IMR-90 (cell line): ENCODE results near the gene CLCN6. TPM values are rescaled to one million over a fixed set of nuclear protein-coding genes. Genes with fewer than 3 reads are reported as not detected.

ENCODE experiments used
- ATAC-seq: fragments of 200-7000 bp; cut with Tn5 transposase; 2 replicates; pipeline ENCODE4 v1.9.1; 2020; ENCODE audit warnings: low read depth, mild to moderate bottlenecking, moderate library complexity
- BruUV-seq: library from RNA; stranded (reverse); fragments of 400-500 nt; replicated peaks from 2 replicates; lab custom pipeline; 2021; lab: Mats Ljungman, UMichigan
- CTCF ChIA-PET: fragments of 300-600 bp; formaldehyde crosslinking; extraction: SDS; loops from one replicate; lab custom pipeline; 2021; ENCODE audit warnings: antibody characterized with exemption; lab: Yijun Ruan, JAX
- POLR2A ChIA-PET: fragments of 300-600 bp; sonication (Branson Sonifier 250); formaldehyde crosslinking; loops from one replicate; lab custom pipeline; 2022; ENCODE audit warnings: antibody characterized with exemption; ENCODE audit not compliant: unreplicated experiment; lab: Charles Lee
- DNase-seq: peaks from one replicate; pipeline ENCODE4 v3.0.0; 2013
- H2AFZ ChIP-seq: replicated peaks from 2 replicates; pipeline ENCODE3; 2013; ENCODE audit warnings: low read length, mild to moderate bottlenecking; ENCODE audit not compliant: poor library complexity
- H2AK5ac ChIP-seq: 2 replicates; pipeline ENCODE4 v1.6.1; 2013; ENCODE audit warnings: low read depth, low read length, inconsistent platforms
- H2AK9ac ChIP-seq: replicated peaks from 2 replicates; pipeline ENCODE3; 2013; ENCODE audit warnings: mild to moderate bottlenecking, low read depth, low read length, moderate library complexity; ENCODE audit not compliant: poor library complexity
- H2BK120ac ChIP-seq: 2 replicates; pipeline ENCODE4 v1.6.1; 2013; ENCODE audit warnings: low read depth, low read length, inconsistent platforms
- H2BK15ac ChIP-seq: 3 replicates; pipeline ENCODE4 v1.6.1; 2013; ENCODE audit warnings: low read depth, low read length, inconsistent platforms
- H2BK20ac ChIP-seq: 2 replicates; pipeline ENCODE4 v1.6.1; 2013; ENCODE audit warnings: low read depth, mild to moderate bottlenecking, inconsistent platforms, low read length, moderate library complexity
- H2BK5ac ChIP-seq: 2 replicates; pipeline ENCODE4 v1.6.1; 2013; ENCODE audit warnings: mild to moderate bottlenecking, low read depth, low read length, inconsistent platforms; ENCODE audit not compliant: poor library complexity, severe bottlenecking
- H3K14ac ChIP-seq: replicated peaks from 2 replicates; pipeline ENCODE4 v1.6.1; 2013; ENCODE audit warnings: low read depth, low read length, inconsistent platforms
- H3K18ac ChIP-seq: 2 replicates; pipeline ENCODE4 v1.6.1; 2013; ENCODE audit warnings: low read depth, low read length, control low read depth
- H3K23ac ChIP-seq: 2 replicates; pipeline ENCODE4 v1.6.1; 2013; ENCODE audit warnings: low read depth, low read length, inconsistent platforms
- H3K27ac ChIP-seq: 2 replicates; pipeline ENCODE4 v1.5.1; 2013; ENCODE audit warnings: mild to moderate bottlenecking, control low read depth, low read length; ENCODE audit not compliant: insufficient read depth
- H3K27me3 ChIP-seq: 2 replicates; pipeline ENCODE4 v1.6.1; 2013; ENCODE audit warnings: low read length; ENCODE audit not compliant: control insufficient read depth, insufficient read depth
- H3K36me3 ChIP-seq: 2 replicates; pipeline ENCODE4 v1.6.1; 2013; ENCODE audit warnings: low read length, mixed read lengths; ENCODE audit not compliant: control insufficient read depth, insufficient read depth
- H3K4ac ChIP-seq: 2 replicates; pipeline ENCODE4 v1.6.1; 2013; ENCODE audit warnings: low read depth, low read length, inconsistent platforms
- H3K4me1 ChIP-seq: 2 replicates; pipeline ENCODE4 v1.6.1; 2013; ENCODE audit warnings: low read length, mixed read lengths; ENCODE audit not compliant: control insufficient read depth, insufficient read depth
- H3K4me2 ChIP-seq: 2 replicates; pipeline ENCODE4 v1.6.1; 2013; ENCODE audit warnings: low read depth, mild to moderate bottlenecking, control low read depth, low read length, moderate library complexity
- H3K4me3 ChIP-seq: 2 replicates; pipeline ENCODE4 v1.5.1; 2013; ENCODE audit warnings: low read depth, mild to moderate bottlenecking, control low read depth, low read length, moderate library complexity; ENCODE audit not compliant: insufficient read depth
- H3K56ac ChIP-seq: 2 replicates; pipeline ENCODE4 v1.6.1; 2013; ENCODE audit warnings: low read length, inconsistent platforms; ENCODE audit not compliant: insufficient read depth; ENCODE audit errors: extremely low read depth
- H3K79me1 ChIP-seq, 2 experiments: 2 replicates each; pipeline ENCODE4 v1.6.1; 2013; ENCODE audit warnings: low read length in 2 of 2, inconsistent platforms in 1 of 2, low read depth in 1 of 2
- H3K9ac ChIP-seq: 2 replicates; pipeline ENCODE4 v1.6.1; 2013; ENCODE audit warnings: low read depth, low read length, control low read depth
- H3K9me1 ChIP-seq: 2 replicates; pipeline ENCODE4 v1.6.1; 2013; ENCODE audit warnings: low read length, inconsistent platforms; ENCODE audit not compliant: insufficient read depth
- H3K9me3 ChIP-seq: 2 replicates; pipeline ENCODE4 v1.6.1; 2013; ENCODE audit warnings: low read length; ENCODE audit not compliant: control insufficient read depth, insufficient read depth
- H4K20me1 ChIP-seq: 2 replicates; pipeline ENCODE4 v1.6.1; 2013; ENCODE audit warnings: low read length, inconsistent platforms; ENCODE audit not compliant: insufficient read depth
- H4K5ac ChIP-seq: 2 replicates; pipeline ENCODE4 v1.6.1; 2013; ENCODE audit warnings: mild to moderate bottlenecking, low read depth, low read length, control low read depth
- H4K8ac ChIP-seq, 2 experiments: 2 replicates each; pipeline ENCODE4 v1.6.1; 2013; ENCODE audit warnings: low read depth in 2 of 2, low read length in 2 of 2, control low read depth in 1 of 2, inconsistent platforms in 1 of 2
- H4K91ac ChIP-seq: 2 replicates; pipeline ENCODE4 v1.6.1; 2013; ENCODE audit warnings: low read depth, low read length, inconsistent platforms; ENCODE audit not compliant: insufficient read depth
- BHLHE40 ChIP-seq: fragments of 150-350 bp; IDR thresholded peaks from 2 replicates; pipeline ENCODE4 v1.6.1; 2016; ENCODE audit warnings: mild to moderate bottlenecking, low read depth, low read length
- CEBPB ChIP-seq: IDR thresholded peaks from 2 replicates; pipeline ENCODE4 v1.6.1; 2012; ENCODE audit warnings: low read depth, low read length, improper control_type of control experiment
- CTCF ChIP-seq: conservative IDR thresholded peaks from 2 replicates; pipeline ENCODE4 v1.5.1; 2012; ENCODE audit warnings: mild to moderate bottlenecking, low read depth, low read length, improper control_type of control experiment
- ELK1 ChIP-seq: fragments of 150-350 bp; IDR thresholded peaks from 2 replicates; pipeline ENCODE4 v1.6.1; 2016; ENCODE audit warnings: low read depth, mild to moderate bottlenecking, low read length, moderate library complexity, borderline replicate concordance
- FOS ChIP-seq: fragments of 150-350 bp; IDR thresholded peaks from 2 replicates; pipeline ENCODE4 v1.6.1; 2016; ENCODE audit warnings: low read depth, low read length
- MAFK ChIP-seq: IDR thresholded peaks from 2 replicates; pipeline ENCODE4 v1.6.1; 2012; ENCODE audit warnings: low read depth, low read length, improper control_type of control experiment
- MAZ ChIP-seq: IDR thresholded peaks from 2 replicates; pipeline ENCODE4 v1.6.1; 2012; ENCODE audit warnings: low read depth, mild to moderate bottlenecking, low read length, improper control_type of control experiment, moderate library complexity, borderline replicate concordance
- NFE2L2 ChIP-seq: fragments of 150-350 bp; IDR thresholded peaks from 2 replicates; pipeline ENCODE4 v1.6.1; 2016; ENCODE audit warnings: low read depth, mild to moderate bottlenecking, low read length
- POLR2A ChIP-seq: IDR thresholded peaks from 2 replicates; pipeline ENCODE4 v1.6.1; 2012; ENCODE audit warnings: mild to moderate bottlenecking, low read depth, low read length
- RCOR1 ChIP-seq: IDR thresholded peaks from 2 replicates; pipeline ENCODE4 v1.6.1; 2012; ENCODE audit warnings: mild to moderate bottlenecking, low read length, improper control_type of control experiment; ENCODE audit not compliant: insufficient replicate concordance
- RFX5 ChIP-seq: IDR thresholded peaks from 2 replicates; pipeline ENCODE4 v1.8.0; 2012; ENCODE audit warnings: low read depth, mild to moderate bottlenecking, low read length, moderate library complexity
- SMC3 ChIP-seq: fragments of 150-350 bp; IDR thresholded peaks from 2 replicates; pipeline ENCODE4 v1.6.1; 2016; ENCODE audit warnings: low read depth, mild to moderate bottlenecking, antibody characterized with exemption, low read length, moderate library complexity
- WGBS, 2 experiments: methylation state at CpG; one replicate each; pipeline versions ENCODE4 v1.1.5 to v1.1.7; 2013; ENCODE audit warnings: missing lambda C conversion rate in 2 of 2; ENCODE audit not compliant: insufficient read length in 1 of 2; ENCODE audit errors: extremely low coverage in 2 of 2; 5-methylcytosine and 5-hydroxymethylcytosine counted together
- dilution Hi-C: fragments of 300-500 bp; cut with HindIII; formaldehyde crosslinking; loops from one replicate; pipeline ENCODE4 v1.14.3; 2018; ENCODE audit warnings: low sequenced_read_pairs; ENCODE audit not compliant: unreplicated experiment
- in situ Hi-C: fragments of 300-500 bp; cut with MboI; formaldehyde crosslinking; loops from 3 replicates; pipeline ENCODE4 v1.14.3; 2019; ENCODE audit warnings: low sequenced_read_pairs, inconsistent platforms, mixed read lengths
- intact Hi-C: fragments of 100-400 bp; cut with micrococcal nuclease; formaldehyde crosslinking; loops from 2 replicates; pipeline ENCODE4 v1.10.0; 2022
- polyA plus RNA-seq, 3 experiments: library from polyadenylated mRNA; depleted of rRNA; stranded (reverse); fragments of >200 nt; gene quantifications; 2 replicates each; pipeline ENCODE4 v1.2.3, GENCODE V29; 2012; ENCODE audit warnings: low replicate concordance in 1 of 3
- total RNA-seq: library from RNA; depleted of rRNA; stranded (reverse); fragments of >200 nt; gene quantifications from 2 replicates; pipeline ENCODE4 v1.2.3, GENCODE V29; 2012

The CLCN6 gene
- total and polyA plus RNA-seq, 2 of the 4 experiments (the other 2 are of a cell fraction): 4.1 to 10.6 TPM

- in situ Hi-C loops (no loop called here), dilution Hi-C loops (no loop called here), intact Hi-C loops (no loop called here)
- Histone ChIP-seq H2AK9ac (no peak overlapping the region), H4K5ac (no peak overlapping the region), H3K4me2 (no peak overlapping the region), H2BK5ac (no peak overlapping the region), H2AK5ac (no peak overlapping the region), H3K4me3 (no peak overlapping the region), H3K27me3 (no peaks in the 10 kb centered on the region), H4K8ac (no peak overlapping the region), H3K9me1 (peaks cover 10% of the 10 kb centered on the region; the same call in 1 of the 2 replicates), H2BK120ac (no peak overlapping the region), H2AFZ (no peak overlapping the region), H3K14ac (no peak overlapping the region), H3K27ac (no peak overlapping the region), H3K4me1 (peaks cover 1% of the 10 kb centered on the region; the same call in 1 of the 2 replicates), H4K91ac (no peak overlapping the region), H3K18ac (no peak overlapping the region), H3K56ac (no peak overlapping the region), H3K23ac (no peak overlapping the region), H2BK20ac (no peak overlapping the region), H3K79me1 (peaks cover 0 to 13% of the 10 kb centered on the region in 2 experiments; a peak in 2 of 4 replicates), H2BK15ac (no peak overlapping the region), H3K9ac (no peak overlapping the region), H4K20me1 (0 out of 2 replicates have a peak, but pooled peaks cover 3% of the 10 kb centered on the region), H3K36me3 (peaks cover 64% of the 10 kb centered on the region), H3K4ac (no peak overlapping the region), H3K9me3 (no peaks in the 10 kb centered on the region)
- ATAC-seq (no peak), DNase-seq (no peak)
- BruUV-seq: no TSS peak
- TF ChIP-seq BHLHE40 (no peak), NFE2L2 (no peak), CEBPB (no peak), RCOR1 (no peak), FOS (no peak), RFX5 (no peak), SMC3 (no peak), MAZ (no peak), POLR2A (no peak), ELK1 (no peak), CTCF (no peak), MAFK (no peak)
- ChIA-PET CTCF (interaction anchor here (0.5 kb wide), 1 partner anchor 76 kb away, joined by 4 read pairs; no protein-coding TSS in a partner anchor), POLR2A (no interaction called here)
- WGBS, 2 experiments: 100% methylated on average over 1 of the region's 7 CpGs; no CpG with 5 or more reads in 1 of the 2 experiments
These were observed 19.1 kb downstream of the CLCN6 start for GRCh38 chr1:11825131-11825530.
